H1 (cell line): ENCODE data around the gene CRYM. TPM values are rescaled to one million over a fixed set of nuclear protein-coding genes. Genes with fewer than 3 reads are reported as not detected.

Experiments used
- CTCF ChIA-PET: fragments of 300-600 bp; sonication (Branson Sonifier 250); formaldehyde crosslinking; loops from one replicate; lab custom pipeline; 2021; ENCODE audit not compliant: partially characterized antibody; lab: Charles Lee
- POLR2A ChIA-PET: fragments of 300-600 bp; sonication (Branson Sonifier 250); formaldehyde crosslinking; loops from one replicate; lab custom pipeline; 2021; ENCODE audit warnings: inconsistent platforms; ENCODE audit not compliant: partially characterized antibody; lab: Charles Lee
- DNase-seq, 2 experiments: peaks; one replicate each; pipeline versions ENCODE4 v3.0.0 to v3.0.0-alpha.2; 2010 to 2022; ENCODE audit warnings: low spot score in 2 of 2, low read depth in 1 of 2, mixed read lengths in 1 of 2
- FAIRE-seq: peaks from 2 replicates; lab custom pipeline; 2011; peaks lifted over from hg19 to GRCh38; lab: Jason Lieb, UNC
- H2AFZ ChIP-seq: 2 replicates; pipeline ENCODE4 v1.8.1; 2012; ENCODE audit warnings: low read length, inconsistent platforms
- H2AK5ac ChIP-seq: 2 replicates; pipeline ENCODE4 v1.6.1; 2013; ENCODE audit warnings: low read depth, low read length
- H2BK120ac ChIP-seq: replicated peaks from 2 replicates; pipeline ENCODE3; 2013; ENCODE audit warnings: low read depth, low read length, inconsistent platforms
- H2BK12ac ChIP-seq: 2 replicates; pipeline ENCODE4 v1.6.1; 2013; ENCODE audit warnings: low read depth, low read length
- H2BK15ac ChIP-seq: 2 replicates; pipeline ENCODE4 v1.6.1; 2013; ENCODE audit warnings: low read length
- H2BK20ac ChIP-seq: 2 replicates; pipeline ENCODE4 v1.6.1; 2013; ENCODE audit warnings: low read length
- H2BK5ac ChIP-seq: 2 replicates; pipeline ENCODE4 v1.6.1; 2013; ENCODE audit warnings: low read depth, low read length
- H3K14ac ChIP-seq: 2 replicates; pipeline ENCODE4 v1.6.1; 2013; ENCODE audit warnings: inconsistent platforms; ENCODE audit not compliant: insufficient read length
- H3K18ac ChIP-seq: 2 replicates; pipeline ENCODE4 v1.6.1; 2013; ENCODE audit warnings: low read length; ENCODE audit errors: extremely low read depth
- H3K23ac ChIP-seq: 2 replicates; pipeline ENCODE4 v1.6.1; 2013; ENCODE audit warnings: inconsistent platforms; ENCODE audit not compliant: insufficient read length
- H3K23me2 ChIP-seq: 2 replicates; pipeline ENCODE4 v1.6.1; 2013; ENCODE audit warnings: low read depth, low read length
- H3K27ac ChIP-seq: 2 replicates; pipeline ENCODE4 v1.6.1; 2011; ENCODE audit warnings: low read depth, low read length, inconsistent platforms
- H3K27me3 ChIP-seq, 4 experiments: replicated peaks in 1 of 4; 1 replicate in 1 of 4; 2 replicates in 3 of 4; pipeline versions ENCODE4 v1.6.1 to v1.8.1; 2011 to 2013; ENCODE audit warnings: low read length in 3 of 4, mild to moderate bottlenecking in 3 of 4, inconsistent platforms in 2 of 4, mixed read lengths in 2 of 4, moderate library complexity in 1 of 4; ENCODE audit not compliant: control insufficient read depth in 3 of 4, insufficient read depth in 3 of 4; ENCODE audit errors: extremely low read depth in 1 of 4
- H3K36me3 ChIP-seq, 4 experiments: 2 replicates each; pipeline versions ENCODE4 v1.6.1 to v1.8.1; 2011 to 2013; ENCODE audit warnings: mild to moderate bottlenecking in 4 of 4, low read length in 3 of 4, moderate library complexity in 2 of 4, control low read depth in 1 of 4, inconsistent platforms in 1 of 4; ENCODE audit not compliant: insufficient read depth in 4 of 4, control insufficient read depth in 2 of 4
- H3K4ac ChIP-seq: replicated peaks from 2 replicates; pipeline ENCODE3; 2013; ENCODE audit warnings: low read length, low read depth, mixed read lengths, inconsistent platforms; ENCODE audit not compliant: insufficient read length
- H3K4me1 ChIP-seq, 4 experiments: replicated peaks in 1 of 4; 1 replicate in 1 of 4; 2 replicates in 3 of 4; pipeline versions ENCODE4 v1.6.1 to v1.8.1; 2011 to 2013; ENCODE audit warnings: low read length in 3 of 4, inconsistent platforms in 2 of 4, mixed read lengths in 1 of 4; ENCODE audit not compliant: insufficient read depth in 4 of 4, control insufficient read depth in 3 of 4
- H3K4me2 ChIP-seq, 2 experiments: 2 replicates each; pipeline versions ENCODE4 v1.6.1 to v1.8.1; 2011 to 2013; ENCODE audit warnings: low read depth in 2 of 2, low read length in 2 of 2, control low read depth in 1 of 2, inconsistent platforms in 1 of 2, mild to moderate bottlenecking in 1 of 2; ENCODE audit not compliant: insufficient read depth in 1 of 2
- H3K4me3 ChIP-seq, 4 experiments: fragments of 200-600, 300-600 bp in 1 of 4; sonication (generic), shearing (Covaris generic), sonication (Bioruptor Twin) in 1 of 4; 2 replicates each; pipeline versions ENCODE4 v1.5.1 to v1.8.1; 2011 to 2016; ENCODE audit warnings: low read length in 4 of 4, low read depth in 3 of 4, control low read depth in 2 of 4, inconsistent platforms in 2 of 4, mild to moderate bottlenecking in 2 of 4, mixed read lengths in 1 of 4, moderate library complexity in 1 of 4; ENCODE audit not compliant: insufficient read depth in 2 of 4; ENCODE audit errors: extremely low read depth in 1 of 4
- H3K56ac ChIP-seq: replicated peaks from 2 replicates; pipeline ENCODE3; 2013; ENCODE audit warnings: low read depth, mild to moderate bottlenecking, mixed read lengths, low read length, inconsistent platforms; ENCODE audit not compliant: insufficient read length
- H3K79me1 ChIP-seq: 2 replicates; pipeline ENCODE4 v1.6.1; 2013; ENCODE audit warnings: low read depth, low read length, control low read depth
- H3K79me2 ChIP-seq, 2 experiments: 2 replicates each; pipeline versions ENCODE4 v1.6.1 to v1.8.1; 2012 to 2013; ENCODE audit warnings: low read length in 2 of 2, mild to moderate bottlenecking in 2 of 2, inconsistent platforms in 1 of 2; ENCODE audit not compliant: insufficient read depth in 2 of 2, control insufficient read depth in 1 of 2
- H3K9ac ChIP-seq, 4 experiments: replicated peaks in 1 of 4; 1 replicate in 1 of 4; 2 replicates in 3 of 4; pipeline versions ENCODE4 v1.6.1 to v1.8.1; 2011 to 2013; ENCODE audit warnings: low read depth in 3 of 4, low read length in 3 of 4, control low read depth in 2 of 4, mild to moderate bottlenecking in 2 of 4, moderate library complexity in 2 of 4, inconsistent platforms in 1 of 4; ENCODE audit errors: extremely low read depth in 1 of 4
- H3K9me3 ChIP-seq, 2 experiments: 2 replicates each; pipeline versions ENCODE4 v1.6.1 to v1.8.1; 2012 to 2013; ENCODE audit warnings: mild to moderate bottlenecking in 2 of 2, moderate library complexity in 2 of 2, control low read depth in 1 of 2, inconsistent platforms in 1 of 2, low read depth in 1 of 2, low read length in 1 of 2, mixed read lengths in 1 of 2; ENCODE audit not compliant: insufficient read depth in 2 of 2
- H4K20me1 ChIP-seq, 2 experiments: replicated peaks in 1 of 2; 2 replicates each; pipeline versions ENCODE3 to v1.8.1; 2011 to 2013; ENCODE audit warnings: inconsistent platforms in 2 of 2, low read length in 2 of 2, mild to moderate bottlenecking in 1 of 2; ENCODE audit not compliant: insufficient read depth in 2 of 2, control insufficient read depth in 1 of 2
- H4K5ac ChIP-seq: 2 replicates; pipeline ENCODE4 v1.6.1; 2013; ENCODE audit warnings: low read length, low read depth, mixed read lengths, inconsistent platforms; ENCODE audit not compliant: insufficient read length
- H4K8ac ChIP-seq: 2 replicates; pipeline ENCODE4 v1.8.0; 2013; ENCODE audit warnings: mild to moderate bottlenecking, moderate library complexity, low read length, inconsistent platforms; ENCODE audit not compliant: insufficient read depth; ENCODE audit errors: extremely low read depth
- H4K91ac ChIP-seq: replicated peaks from 2 replicates; pipeline ENCODE3; 2013; ENCODE audit warnings: low read length, mixed read lengths, inconsistent platforms; ENCODE audit not compliant: insufficient read length
- PHF8 ChIP-seq: fragments of 200-600 bp; sonication (generic); conservative IDR thresholded peaks from 2 replicates; pipeline ENCODE4 v1.7.1; 2012; ENCODE audit warnings: low read depth, mild to moderate bottlenecking, inconsistent platforms, low read length, moderate library complexity
- WGBS, 2 experiments: shearing (Covaris generic) in 1 of 2; methylation state at CpG; one replicate each; pipeline versions ENCODE4 v1.1.6 to v1.1.7; 2013 to 2015; ENCODE audit warnings: low lambda C conversion rate in 2 of 2, mixed read lengths in 2 of 2, inconsistent platforms in 1 of 2, low coverage in 1 of 2, missing lambda C conversion rate in 1 of 2; ENCODE audit not compliant: insufficient replicate concordance in 2 of 2, insufficient coverage in 1 of 2, insufficient read length in 1 of 2; ENCODE audit errors: extremely low coverage in 1 of 2, missing lambda C conversion rate in 1 of 2; 5-methylcytosine and 5-hydroxymethylcytosine counted together
- polyA plus RNA-seq, 7 experiments: library from polyadenylated mRNA; depleted of rRNA in 3 of 7; stranded (reverse) in 5 of 7; unstranded in 2 of 7; fragments of >200 nt in 5 of 7; fragments of 200-250 nt in 2 of 7; gene quantifications; 1 replicate in 5 of 7; 2 replicates in 1 of 7; 4 replicates in 1 of 7; pipeline versions ENCODE4 v1.2.1 to v1.2.3, GENCODE V29; 2011 to 2013; ENCODE audit warnings: missing spikeins in 2 of 7, mixed read lengths in 2 of 7
- total RNA-seq: library from RNA; stranded (reverse); fragmentation: NEBNext Ultra II Directional; extraction: Animal tissue kit (Norgen Biotek cat#: 25700); gene quantifications from 2 replicates; pipeline ENCODE4 v1.2.1, GENCODE V29; 2021

The CRYM gene
- total and polyA plus RNA-seq, 2 of the 8 experiments (the other 6 are each of a cell fraction or from before 2014, with no cell fraction given): 12.9 to 40.4 TPM

GRCh38 chr16:21214086-21214485, 64.0 kb downstream of the CRYM start:
- ChIA-PET CTCF (interaction anchor here (0.9 to 1.3 kb wide), 2 partner anchors 39 to 87 kb away, joined by 4 read pairs; no protein-coding TSS in a partner anchor), POLR2A (interaction anchor here (0.7 kb wide), 2 partner anchors 9 to 82 kb away, joined by 3 read pairs; no protein-coding TSS in a partner anchor)
- Histone ChIP-seq H3K79me2 (no peaks in the 10 kb centered on the region), H3K23ac (no peak overlapping the region), H3K14ac (no peak overlapping the region), H3K27ac (no peak overlapping the region)
- no peak for TF ChIP-seq PHF8
- TF ChIP-seq, all 59 proteins: peak for 0
- H2BK5ac ChIP-seq: no peak overlapping the region
- H4K8ac ChIP-seq: no peak overlapping the region
- no peaks in the 10 kb centered on the region for H3K23me2 ChIP-seq
- no peaks in the 10 kb centered on the region for H3K9me3 ChIP-seq
- H3K4me2 ChIP-seq: no peak overlapping the region; a peak in 1 of 4 replicates
- peak overlapping the region; percentile 95 for H2AFZ ChIP-seq
- DNase-seq (no peak), FAIRE-seq (no peak)
- no peak overlapping the region for H4K5ac ChIP-seq
- no peak overlapping the region for H2BK15ac ChIP-seq
- WGBS, 2 experiments: 95% methylated on average over 4 of the region's 4 CpGs; no CpG with 5 or more reads in 1 of the 2 experiments
- H4K91ac ChIP-seq: no peak overlapping the region
- no peak overlapping the region for H2BK20ac ChIP-seq
- no peaks in the 10 kb centered on the region for H3K27me3 ChIP-seq
- H2BK120ac ChIP-seq: no peak overlapping the region
- H3K9ac ChIP-seq: no peak overlapping the region
- H3K56ac ChIP-seq: no peak overlapping the region
- H3K36me3 ChIP-seq: no peaks in the 10 kb centered on the region
- H3K18ac ChIP-seq: no peak overlapping the region; the same call in 1 of the 2 replicates
- no peaks in the 10 kb centered on the region for H3K79me1 ChIP-seq
- H3K4me3 ChIP-seq: no peak overlapping the region
- H4K20me1 ChIP-seq: no peaks in the 10 kb centered on the region
- H3K4me1 ChIP-seq: no peaks in the 10 kb centered on the region
- H3K4ac ChIP-seq: no peak overlapping the region
- H2BK12ac ChIP-seq: no peak overlapping the region
- H2AK5ac ChIP-seq: no peak overlapping the region
